Upper lobe of left lung (tissue), 4 donors: ENCODE results near the gene SYP.

Experiments
- CTCF ChIP-seq, 6 experiments: fragments of 450-650 bp in 4 of 6; fragments of 200-600 bp in 2 of 6; sonication (generic) in 2 of 6; IDR thresholded peaks; one replicate each; pipeline ENCODE4 v1.5.1; 2016 to 2019; ENCODE audit warnings: antibody characterized with exemption in 6 of 6
- EP300 ChIP-seq, 4 donors: sonication (generic); formaldehyde crosslinking; IDR thresholded peaks; one replicate each; pipeline ENCODE4 v1.5.1; 2017; ENCODE audit warnings: antibody characterized with exemption in 4 of 4, control low read depth in 2 of 4

DNA sequence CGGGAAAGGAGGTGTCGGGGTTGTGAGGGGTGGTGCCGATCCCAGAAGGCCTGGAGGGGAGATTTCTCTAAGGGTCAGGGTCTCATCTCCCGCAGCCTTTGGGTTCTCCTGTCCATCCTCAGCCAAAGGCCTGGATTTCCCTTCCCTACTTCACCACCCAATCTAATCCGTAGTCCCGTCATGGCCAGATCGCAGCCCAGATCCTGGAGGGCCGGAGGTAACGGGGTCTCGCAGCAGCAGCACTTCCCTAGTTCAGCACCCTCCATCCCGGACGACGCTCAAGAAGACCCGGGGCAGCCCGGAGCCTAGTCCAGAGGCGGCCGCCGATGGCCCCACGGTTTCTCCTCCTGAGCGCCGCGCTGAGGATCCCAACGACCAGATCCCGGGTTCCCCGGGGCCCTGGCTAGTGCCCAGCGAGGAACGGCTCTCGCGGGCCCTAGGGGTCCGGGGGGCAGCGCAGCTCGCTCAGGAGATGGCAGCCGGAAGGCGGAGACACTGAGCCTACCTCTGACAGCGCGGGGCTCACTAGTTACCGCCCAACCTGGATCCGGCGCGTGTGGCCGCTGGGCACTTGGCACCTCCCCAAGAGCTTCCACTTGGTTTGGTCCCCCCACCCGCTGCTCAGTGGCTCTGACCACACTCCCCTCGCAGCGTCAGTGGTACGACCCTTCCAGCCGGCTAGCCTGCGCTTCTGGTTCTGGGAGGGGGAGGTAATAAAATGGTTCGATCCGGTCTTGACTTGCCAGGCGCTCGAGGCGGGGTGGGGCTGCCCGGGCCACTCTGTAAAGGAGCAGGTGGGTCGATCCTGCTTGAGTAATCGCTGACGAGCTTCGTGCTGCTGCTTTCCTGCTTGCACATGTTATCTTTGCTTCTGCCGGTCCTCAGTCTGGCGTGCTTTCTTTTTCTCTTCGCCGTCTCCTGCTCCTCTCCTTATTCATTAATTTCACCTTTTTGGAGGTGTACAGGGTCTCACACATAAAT is 33.8 kb downstream of the SYP start:
- TF ChIP-seq CTCF (IDR thresholded peaks at IDR 0.05), result peak in 3 of 6 experiments; percentile 18 to 34 (median 26)
- no peak for TF ChIP-seq EP300 (IDR thresholded peaks at IDR 0.05)
